H9 (cell line): ENCODE results near the gene TRNT1. TPM values are rescaled to one million over a fixed set of nuclear protein-coding genes. Genes with fewer than 3 reads are reported as not detected.

Experiments used
- DNase-seq: peaks from one replicate; pipeline ENCODE4 v3.0.0-alpha.2; 2017
- H2AFZ ChIP-seq: one replicate; pipeline ENCODE4 v1.6.1; 2013; ENCODE audit warnings: mild to moderate bottlenecking, low read length, control low read depth, moderate library complexity
- H2AK5ac ChIP-seq: 2 replicates; pipeline ENCODE4 v1.6.1; 2013; ENCODE audit warnings: low read length, control low read depth, mixed read lengths; ENCODE audit not compliant: insufficient read length
- H2BK120ac ChIP-seq: one replicate; pipeline ENCODE4 v1.6.1; 2013; ENCODE audit warnings: low read depth, mild to moderate bottlenecking, low read length, control low read depth, inconsistent platforms; ENCODE audit not compliant: poor library complexity, severe bottlenecking
- H2BK12ac ChIP-seq: 2 replicates; pipeline ENCODE4 v1.6.1; 2013; ENCODE audit warnings: low read length, control low read depth, mixed read lengths, low read depth; ENCODE audit not compliant: insufficient read length
- H2BK15ac ChIP-seq: 2 replicates; pipeline ENCODE4 v1.6.1; 2013; ENCODE audit warnings: low read depth, low read length, control low read depth
- H2BK20ac ChIP-seq: one replicate; pipeline ENCODE4 v1.6.1; 2013; ENCODE audit warnings: low read depth, mild to moderate bottlenecking, low read length, control low read depth, inconsistent platforms; ENCODE audit not compliant: poor library complexity, severe bottlenecking
- H2BK5ac ChIP-seq: 2 replicates; pipeline ENCODE4 v1.6.1; 2013; ENCODE audit warnings: low read length, control low read depth, mixed read lengths; ENCODE audit not compliant: insufficient read length
- H3K14ac ChIP-seq: 2 replicates; pipeline ENCODE4 v1.6.1; 2013; ENCODE audit warnings: low read length, control low read depth; ENCODE audit not compliant: insufficient read depth
- H3K18ac ChIP-seq: 2 replicates; pipeline ENCODE4 v1.6.1; 2013; ENCODE audit warnings: low read depth, mild to moderate bottlenecking, mixed read lengths, low read length, control low read depth; ENCODE audit not compliant: insufficient read length
- H3K23ac ChIP-seq: 2 replicates; pipeline ENCODE4 v1.6.1; 2013; ENCODE audit warnings: low read length, control low read depth, mixed read lengths, low read depth; ENCODE audit not compliant: insufficient read length
- H3K23me2 ChIP-seq: 2 replicates; pipeline ENCODE4 v1.6.1; 2013; ENCODE audit warnings: low read depth, mild to moderate bottlenecking, mixed read lengths, low read length, control low read depth; ENCODE audit not compliant: insufficient read length, poor library complexity, severe bottlenecking
- H3K27ac ChIP-seq: 2 replicates; pipeline ENCODE4 v1.5.1; 2013; ENCODE audit warnings: low read length, control low read depth, mixed read lengths, low read depth; ENCODE audit not compliant: insufficient read length
- H3K27me3 ChIP-seq: 2 replicates; pipeline ENCODE4 v1.6.1; 2013; ENCODE audit warnings: low read length, control low read depth, inconsistent platforms; ENCODE audit not compliant: insufficient read depth
- H3K4ac ChIP-seq: 2 replicates; pipeline ENCODE4 v1.6.1; 2013; ENCODE audit warnings: low read depth, mild to moderate bottlenecking, control low read depth, inconsistent platforms, low read length, moderate library complexity
- H3K4me1 ChIP-seq: 2 replicates; pipeline ENCODE4 v1.6.1; 2013; ENCODE audit warnings: low read length, control low read depth, inconsistent platforms; ENCODE audit not compliant: insufficient read depth
- H3K4me2 ChIP-seq: 2 replicates; pipeline ENCODE4 v1.6.1; 2013; ENCODE audit warnings: low read length, control low read depth, mixed read lengths; ENCODE audit not compliant: insufficient read length, insufficient read depth
- H3K56ac ChIP-seq: 2 replicates; pipeline ENCODE4 v1.6.1; 2013; ENCODE audit warnings: low read depth, mild to moderate bottlenecking, mixed read lengths, low read length, control low read depth; ENCODE audit not compliant: insufficient read length
- H3K79me1 ChIP-seq: 2 replicates; pipeline ENCODE4 v1.6.1; 2013; ENCODE audit warnings: low read depth, mild to moderate bottlenecking, moderate library complexity, low read length, control low read depth, inconsistent platforms; ENCODE audit not compliant: insufficient read depth, poor library complexity, severe bottlenecking
- H3K79me2 ChIP-seq: 2 replicates; pipeline ENCODE4 v1.6.1; 2013; ENCODE audit warnings: low read length, control low read depth, inconsistent platforms; ENCODE audit not compliant: insufficient read depth
- H3K9ac ChIP-seq: 2 replicates; pipeline ENCODE4 v1.6.1; 2013; ENCODE audit warnings: low read length, control low read depth, mixed read lengths; ENCODE audit not compliant: insufficient read length; ENCODE audit errors: extremely low read depth
- H3K9me3 ChIP-seq: one replicate; pipeline ENCODE4 v1.6.1; 2013; ENCODE audit warnings: low read depth, low read length, inconsistent platforms; ENCODE audit not compliant: control insufficient read depth
- H3T11ph ChIP-seq: one replicate; pipeline ENCODE4 v1.6.1; 2013; ENCODE audit warnings: mild to moderate bottlenecking, low read length, control low read depth, inconsistent platforms
- H4K20me1 ChIP-seq: one replicate; pipeline ENCODE4 v1.6.1; 2013; ENCODE audit not compliant: control insufficient read depth, insufficient read length, insufficient read depth
- H4K5ac ChIP-seq: 2 replicates; pipeline ENCODE4 v1.6.1; 2013; ENCODE audit warnings: low read depth, mild to moderate bottlenecking, mixed read lengths, low read length, control low read depth; ENCODE audit not compliant: insufficient read length
- H4K8ac ChIP-seq: replicated peaks from 2 replicates; pipeline ENCODE4 v1.6.1; 2013; ENCODE audit warnings: low read length, control low read depth, mixed read lengths, low read depth; ENCODE audit not compliant: insufficient read length
- H4K91ac ChIP-seq: 2 replicates; pipeline ENCODE4 v1.6.1; 2013; ENCODE audit warnings: low read depth, mild to moderate bottlenecking, moderate library complexity, mixed read lengths, low read length, control low read depth; ENCODE audit not compliant: insufficient read length
- H3K27ac Mint-ChIP-seq, 3 experiments: 2 replicates in 2 of 3; 3 replicates in 1 of 3; pipeline ENCODE4 v1.8.0; 2020 to 2021; ENCODE audit warnings: mixed read lengths in 3 of 3, mild to moderate bottlenecking in 1 of 3, moderate library complexity in 1 of 3
- H3K27me3 Mint-ChIP-seq: 2 replicates; pipeline ENCODE4 v1.8.0; 2021; ENCODE audit warnings: low read depth, mild to moderate bottlenecking, moderate library complexity, mixed read lengths
- H3K36me3 Mint-ChIP-seq, 3 experiments: 2 replicates in 2 of 3; 3 replicates in 1 of 3; pipeline ENCODE4 v1.8.0; 2020 to 2021; ENCODE audit warnings: low read depth in 3 of 3, mixed read lengths in 3 of 3; ENCODE audit not compliant: insufficient read depth in 1 of 3
- H3K4me1 Mint-ChIP-seq, 2 experiments: 2 replicates each; pipeline ENCODE4 v1.8.0; 2020; ENCODE audit warnings: mixed read lengths in 2 of 2
- H3K4me3 Mint-ChIP-seq, 2 experiments: 2 replicates in 1 of 2; 3 replicates in 1 of 2; pipeline ENCODE4 v1.8.0; 2020 to 2021; ENCODE audit warnings: mild to moderate bottlenecking in 2 of 2, mixed read lengths in 2 of 2, moderate library complexity in 1 of 2
- H3K9me3 Mint-ChIP-seq, 2 experiments: 2 replicates in 1 of 2; 3 replicates in 1 of 2; pipeline ENCODE4 v1.8.0; 2020; ENCODE audit warnings: mild to moderate bottlenecking in 2 of 2, mixed read lengths in 2 of 2, moderate library complexity in 1 of 2
- CTCF ChIP-seq: fragments of 200-600 bp; sonication (generic); conservative IDR thresholded peaks from 3 replicates; pipeline ENCODE4 v1.8.0; 2021; ENCODE audit warnings: antibody characterized with exemption, mild to moderate bottlenecking
- WGBS: extraction: QIAGEN DNeasy Blood & Tissue Kit; methylation state at CpG from one replicate; pipeline ENCODE4 v1.1.7; 2013; ENCODE audit warnings: missing lambda C conversion rate, low lambda C conversion rate, mixed read lengths; ENCODE audit not compliant: insufficient read length; ENCODE audit errors: extremely low coverage; 5-methylcytosine and 5-hydroxymethylcytosine counted together
- total RNA-seq: library from RNA; stranded (reverse); gene quantifications from 2 replicates; pipeline ENCODE4 v1.2.1, GENCODE V29; 2021

TRNT1 gene
- total RNA-seq, 1 experiment from 2014 or later = 49.2 TPM

GRCh38 chr3:3157484-3157883, 30.7 kb downstream of the TRNT1 start:
- H2AK5ac ChIP-seq = no peak overlapping the region
- no peak overlapping the region for H3K9ac ChIP-seq
- no peak for DNase-seq
- H2BK12ac ChIP-seq = no peak overlapping the region
- no peak overlapping the region for H3K4ac ChIP-seq
- H3K27ac ChIP-seq = no peak overlapping the region
- H3K79me2 ChIP-seq = no peaks in the 10 kb centered on the region
- H3K4me1 ChIP-seq = no peaks in the 10 kb centered on the region
- H3K56ac ChIP-seq = no peak overlapping the region
- H3K23ac ChIP-seq = no peak overlapping the region
- H3K27me3 ChIP-seq = no peaks in the 10 kb centered on the region
- H3T11ph ChIP-seq = no peak overlapping the region
- no peak overlapping the region for H4K8ac ChIP-seq
- no peaks in the 10 kb centered on the region for H3K9me3 ChIP-seq
- H4K5ac ChIP-seq = no peak overlapping the region
- H4K20me1 ChIP-seq = no peaks in the 10 kb centered on the region
- TF ChIP-seq CTCF = no peak
- H3K4me2 ChIP-seq = no peak overlapping the region
- Mint-ChIP-seq H3K4me1 (no peaks in the 10 kb centered on the region), H3K9me3 (no peaks in the 10 kb centered on the region), H3K36me3 (peaks cover 8 to 37% (median 16%) of the 10 kb centered on the region in 3 experiments; a peak in 6 of 7 replicates), H3K4me3 (no peak overlapping the region), H3K27ac (no peak overlapping the region), H3K27me3 (no peaks in the 10 kb centered on the region)
- H4K91ac ChIP-seq = no peak overlapping the region
- no peak overlapping the region for H2BK15ac ChIP-seq
- no peak overlapping the region for H2BK120ac ChIP-seq
- H2BK20ac ChIP-seq = no peak overlapping the region
- H3K18ac ChIP-seq = no peak overlapping the region
- H2BK5ac ChIP-seq = no peak overlapping the region
- H2AFZ ChIP-seq = no peak overlapping the region
- H3K79me1 ChIP-seq = no peaks in the 10 kb centered on the region
- H3K23me2 ChIP-seq = no peaks in the 10 kb centered on the region
- H3K14ac ChIP-seq = no peak overlapping the region
- no CpG with 5 or more reads among the region's 8 CpGs for WGBS
